NCI-H1092 treated with DMSO at 0.1 percent for 48 hours (cell line): ENCODE results near the gene OPA3.
A peak's percentile ranks its signal among the peaks of the same experiment; 100 is the strongest.

Experiments
- DNase-seq: peaks from one replicate; lab custom pipeline; 2025; lab: John Stamatoyannopoulos, UW

The OPA3 gene

GRCh38 chr19:45598267-45599001 lies 13.8 kb upstream of the OPA3 start:
- DNase-seq: no peak

DNA sequence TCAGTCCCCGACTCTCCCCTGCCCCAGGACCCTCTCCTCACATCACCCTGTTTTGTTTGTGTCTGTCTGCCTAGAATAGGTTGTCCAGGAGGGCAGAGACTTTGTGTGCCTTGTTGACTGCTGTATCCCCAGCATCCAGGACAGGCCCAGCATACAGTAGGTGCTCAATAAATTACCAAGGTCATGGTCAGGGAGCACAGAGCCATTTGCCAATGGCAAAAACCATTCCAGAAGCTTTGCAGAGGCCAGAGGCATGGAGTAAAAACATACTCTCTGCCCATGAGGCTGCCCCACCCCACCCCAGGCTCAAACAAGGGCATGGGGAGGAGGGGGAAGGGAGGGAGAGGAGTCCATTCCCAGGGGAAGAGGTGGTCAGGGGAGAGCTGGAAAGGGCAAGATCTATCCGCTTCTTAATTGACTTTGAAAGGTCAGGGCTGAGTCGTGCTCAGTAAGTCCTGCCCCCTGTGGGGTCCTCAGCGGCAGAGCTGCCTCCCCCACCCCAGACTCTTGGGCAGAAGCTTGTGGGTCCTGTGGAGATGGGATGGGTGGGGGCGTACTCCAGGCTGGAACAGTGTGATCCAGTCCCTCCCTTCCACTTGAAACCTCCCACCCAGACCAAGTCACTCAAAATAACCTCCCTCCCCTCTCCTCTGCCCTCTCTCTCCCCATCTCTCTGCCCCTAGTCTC lies 13.0 kb upstream of the OPA3 start:
- no peak for DNase-seq

GRCh38 chr19:45595814-45596213 lies 11.2 kb upstream of the OPA3 start:
- no peak for DNase-seq

DNA sequence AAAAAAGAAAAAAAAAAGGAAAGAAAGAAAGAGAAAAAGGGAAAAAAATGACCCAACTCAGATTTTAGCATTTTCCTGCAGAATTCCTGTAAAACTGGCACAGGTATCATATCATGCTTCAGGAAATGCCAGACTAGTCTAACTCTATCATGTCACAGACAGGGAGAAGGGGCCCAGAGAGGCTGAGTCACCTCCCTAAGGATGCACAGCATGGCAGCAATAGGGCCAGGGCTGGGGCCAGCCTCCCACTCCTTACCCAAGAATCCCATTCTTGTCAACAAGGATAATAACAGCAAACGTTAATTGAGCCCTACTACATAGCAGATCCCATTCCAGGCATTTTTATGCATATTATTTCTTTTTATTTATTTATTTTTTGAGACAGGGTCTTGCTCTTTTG lies 8.9 kb upstream of the OPA3 start:
- no peak for DNase-seq

- no peak for DNase-seq
Observed at GRCh38 chr19:45592366-45592765, 7.8 kb upstream of the OPA3 start.

- DNase-seq: no peak
Observed at GRCh38 chr19:45591638-45592005, 7.0 kb upstream of the OPA3 start.

- peak; percentile 12 for DNase-seq
Observed at GRCh38 chr19:45591004-45591637, 6.5 kb upstream of the OPA3 start.

- no peak for DNase-seq
Observed at GRCh38 chr19:45590300-45591003, 5.8 kb upstream of the OPA3 start.

- DNase-seq: no peak
Observed at GRCh38 chr19:45589768-45590167, 5.2 kb upstream of the OPA3 start.

GRCh38 chr19:45587873-45588272 lies 3.3 kb upstream of the OPA3 start:
- no peak for DNase-seq

DNA sequence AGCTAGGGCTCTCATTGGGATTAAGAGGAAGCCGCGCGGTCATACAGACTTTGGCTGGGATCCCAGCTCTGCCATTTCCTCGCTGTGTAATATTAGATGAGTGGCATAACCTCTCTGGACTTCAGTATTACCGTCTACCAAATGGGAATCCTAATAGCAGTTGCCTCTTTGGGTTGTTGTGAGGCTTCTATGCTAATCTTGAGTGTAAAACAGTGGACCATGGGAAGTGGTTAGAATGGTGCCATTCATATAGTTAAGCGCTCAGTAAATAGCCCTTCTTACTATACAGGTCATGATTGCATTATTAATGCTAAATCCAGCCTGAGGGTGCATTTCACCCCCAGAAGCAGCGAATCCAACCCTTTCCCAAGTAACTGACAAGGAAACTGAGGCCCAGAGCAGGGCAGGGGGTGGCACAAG lies 566 bp upstream of the OPA3 start:
- no peak for DNase-seq

GRCh38 chr19:45581576-45581975 lies 3.0 kb downstream of the OPA3 start:
- DNase-seq: no peak

DNA sequence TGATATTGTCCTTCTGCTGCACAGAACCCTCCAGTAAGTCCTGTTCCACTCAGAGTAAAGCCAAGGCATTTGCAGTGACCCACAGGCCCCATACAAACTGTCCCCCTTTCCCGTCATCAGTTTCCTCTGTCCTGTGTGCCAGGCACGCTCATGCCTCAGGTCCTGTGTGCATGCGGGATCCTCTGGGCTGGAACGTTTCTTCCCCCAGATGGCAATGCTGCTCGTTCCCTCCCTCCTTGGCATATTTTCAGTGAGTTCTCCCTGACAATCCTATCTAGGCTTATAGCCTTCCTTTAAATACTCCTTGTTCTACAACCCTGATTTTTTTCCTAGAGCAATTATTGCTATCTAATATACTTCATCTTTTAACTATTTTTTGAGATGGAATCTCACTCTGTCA lies 5.7 kb downstream of the OPA3 start:
- no peak for DNase-seq

GRCh38 chr19:45577111-45577905 lies 7.3 kb downstream of the OPA3 start:
- DNase-seq: no peak

- no peak for DNase-seq
Observed at GRCh38 chr19:45576682-45577081, 7.9 kb downstream of the OPA3 start.

GRCh38 chr19:45575216-45575615 lies 9.4 kb downstream of the OPA3 start:
- no peak for DNase-seq

DNA sequence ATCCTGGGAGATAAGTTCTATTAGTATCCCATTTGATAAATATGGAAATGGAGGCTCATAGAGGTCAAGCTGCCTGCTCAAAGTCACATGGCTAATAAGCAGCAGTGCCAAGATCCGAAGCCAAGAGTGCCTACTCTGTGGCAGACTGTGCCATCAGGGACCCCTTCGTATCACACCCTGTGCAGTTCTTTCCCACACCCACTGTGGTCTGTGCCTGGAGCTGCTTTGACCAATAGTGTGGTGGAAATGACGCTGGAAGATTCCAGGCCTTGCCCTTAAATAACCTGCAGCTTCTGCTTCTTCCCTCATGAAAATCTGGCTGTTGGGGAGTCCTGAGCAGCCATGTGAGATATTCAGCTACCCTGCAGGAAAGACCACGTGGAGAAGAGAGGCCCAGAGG lies 10.1 kb downstream of the OPA3 start:
- DNase-seq: no peak

GRCh38 chr19:45571457-45572220 lies 13.0 kb downstream of the OPA3 start:
- DNase-seq: no peak

DNA sequence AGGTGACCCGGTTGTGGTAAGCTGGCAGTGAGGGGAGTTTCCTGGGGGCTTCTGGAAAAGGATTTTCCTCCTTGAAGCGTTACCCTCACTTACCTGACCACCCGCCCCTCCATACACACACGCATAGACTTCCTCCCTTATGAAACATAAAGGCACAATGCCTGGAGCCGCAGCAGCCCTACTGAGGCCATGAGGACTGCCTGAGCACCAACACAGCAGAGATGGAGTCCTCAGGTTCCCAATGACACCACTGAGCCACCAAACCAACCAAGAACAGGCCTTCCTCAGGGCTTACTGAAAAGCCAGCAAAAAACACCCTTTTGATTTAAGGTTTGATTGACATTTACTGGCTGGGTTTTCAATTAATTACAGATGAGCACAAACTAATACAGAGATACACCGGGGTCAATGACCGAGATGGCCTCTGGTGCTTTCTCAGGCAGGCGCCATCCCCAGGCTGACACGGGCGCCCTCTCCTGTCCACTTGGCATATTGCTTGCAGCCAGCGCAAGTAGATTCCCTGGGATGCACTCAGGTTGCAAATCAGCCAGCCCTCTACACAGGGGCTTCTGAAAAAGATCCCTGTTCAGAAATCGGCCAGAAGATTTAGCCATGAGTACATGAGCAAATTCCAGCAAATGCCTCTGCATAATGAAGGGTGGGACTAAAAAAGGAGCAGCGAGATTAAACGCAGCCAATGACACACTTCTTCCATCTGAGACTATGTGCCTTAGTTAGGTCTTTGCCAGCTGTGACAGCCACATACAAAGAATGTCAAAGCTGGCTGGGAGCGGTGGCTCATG lies 14.8 kb downstream of the OPA3 start:
- no peak for DNase-seq

GRCh38 chr19:45568732-45569131 lies 15.9 kb downstream of the OPA3 start:
- no peak for DNase-seq
